HG03066 (cell line): ENCODE results near the gene VWA8.
"Not testable (repeated sequence)": the region's sequence is repeated elsewhere in the genome, so short reads cannot be mapped to it uniquely, and the experiment has no call there.

Experiments used
- ATAC-seq: cut with Tn5 transposase; IDR thresholded peaks from one replicate; pipeline ENCODE4 v1.9.1; 2021; ENCODE audit warnings: low read depth; ENCODE audit not compliant: unreplicated experiment

The VWA8 gene

GRCh38 chr13:41859565-41859964, 101.3 kb downstream of the VWA8 start:
- no peak for ATAC-seq

DNA sequence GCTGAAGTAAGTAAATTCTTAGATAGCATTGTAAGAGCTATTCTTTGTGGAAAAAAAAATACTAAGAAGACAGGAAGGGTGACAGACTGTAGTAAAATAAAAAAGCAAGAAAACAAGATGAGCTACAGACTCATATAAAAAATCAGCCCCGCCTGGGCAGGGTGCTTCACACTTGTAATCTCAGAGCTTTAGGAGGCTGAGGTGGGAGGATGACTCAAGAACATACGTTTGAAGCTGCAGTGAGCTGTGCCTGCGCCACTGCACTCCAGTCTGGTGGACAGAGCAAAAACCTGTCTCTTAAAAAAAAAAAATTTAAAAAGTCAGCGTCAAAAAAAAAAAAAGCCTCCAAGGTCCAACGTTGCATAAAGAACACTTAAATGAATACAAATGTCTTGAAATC, 102.1 kb downstream of the VWA8 start:
- no peak for ATAC-seq

DNA sequence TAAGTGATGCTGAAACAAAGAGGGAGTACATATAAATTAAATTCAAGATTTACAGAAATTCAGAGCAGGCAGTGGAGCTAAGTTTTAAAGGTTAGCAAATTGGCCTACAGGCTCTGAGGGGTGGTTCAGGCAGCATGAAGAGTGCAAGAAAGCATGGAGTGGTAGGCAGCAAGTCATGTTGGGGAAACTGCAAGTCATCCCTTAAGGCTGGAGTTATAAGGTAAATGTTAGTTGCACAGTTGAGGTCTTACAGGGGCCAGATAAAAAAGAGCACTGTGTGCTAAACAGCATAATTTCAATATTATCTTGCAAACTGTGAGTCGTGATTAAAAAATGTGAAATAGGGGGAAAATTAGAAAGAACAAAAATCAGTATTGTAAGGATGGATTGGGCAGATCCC, 106.2 kb downstream of the VWA8 start:
- no peak for ATAC-seq

DNA sequence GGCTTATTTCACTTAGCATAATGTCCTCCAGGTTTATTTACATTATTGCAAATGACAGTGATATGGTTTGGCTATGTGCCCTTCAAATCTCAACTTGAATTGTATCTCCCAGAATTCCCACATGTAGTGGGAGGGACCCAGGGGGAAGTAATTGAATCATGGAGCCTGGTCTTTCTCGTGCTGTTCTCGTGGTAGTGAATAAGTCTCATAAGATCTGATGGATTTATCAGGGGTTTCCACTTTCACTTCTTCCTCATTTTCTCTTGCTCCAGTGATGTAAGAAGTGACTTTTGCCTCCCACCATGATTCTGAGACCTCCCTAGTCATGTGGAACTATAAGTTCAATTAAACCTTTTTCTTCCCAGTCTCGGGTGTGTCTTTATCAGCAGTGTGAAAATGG, 109.6 kb downstream of the VWA8 start:
- no peak for ATAC-seq

GRCh38 chr13:41848435-41849255, 112.3 kb downstream of the VWA8 start:
- no peak for ATAC-seq

DNA sequence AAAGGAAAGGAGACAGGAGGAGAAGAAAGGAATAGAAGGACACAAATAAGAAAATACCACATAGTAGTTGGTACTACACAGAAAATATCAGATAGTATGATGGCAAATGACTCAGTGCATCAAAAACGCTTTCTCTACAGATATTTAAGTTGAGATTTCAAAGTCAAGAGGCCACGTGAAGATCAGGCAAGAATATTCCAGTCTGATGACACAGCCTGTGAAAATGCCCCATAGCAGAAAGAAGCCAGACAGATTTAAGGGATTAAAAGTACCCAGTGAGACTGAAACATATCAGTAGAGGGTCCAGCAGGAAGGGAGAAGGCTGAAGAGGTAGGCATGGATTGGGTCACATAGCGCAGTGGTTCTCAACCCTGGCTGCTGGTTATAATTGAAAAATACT, 113.7 kb downstream of the VWA8 start:
- ATAC-seq, result no peak

- no peak for ATAC-seq
Measured at GRCh38 chr13:41842036-41842620, 118.8 kb downstream of the VWA8 start.

DNA sequence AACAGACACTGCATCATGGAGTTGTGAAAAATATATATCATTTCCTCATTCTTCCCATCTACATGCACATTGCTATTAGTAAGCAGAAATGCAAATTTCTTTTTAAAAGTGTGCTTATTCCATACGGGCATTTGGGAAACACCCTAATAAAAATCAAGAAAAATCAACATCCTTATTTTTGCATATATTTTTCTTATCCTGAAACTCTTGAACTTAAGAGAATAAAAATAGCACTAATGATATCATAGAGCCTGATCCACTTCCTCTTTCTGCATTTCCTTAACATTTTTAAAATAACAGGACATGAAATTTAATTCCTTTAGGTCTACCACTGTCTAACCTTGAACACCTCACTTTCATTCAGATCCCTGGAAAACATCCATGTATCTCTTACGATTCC, 123.3 kb downstream of the VWA8 start:
- ATAC-seq, result no peak

GRCh38 chr13:41835871-41836270, 125.0 kb downstream of the VWA8 start:
- no peak for ATAC-seq

DNA sequence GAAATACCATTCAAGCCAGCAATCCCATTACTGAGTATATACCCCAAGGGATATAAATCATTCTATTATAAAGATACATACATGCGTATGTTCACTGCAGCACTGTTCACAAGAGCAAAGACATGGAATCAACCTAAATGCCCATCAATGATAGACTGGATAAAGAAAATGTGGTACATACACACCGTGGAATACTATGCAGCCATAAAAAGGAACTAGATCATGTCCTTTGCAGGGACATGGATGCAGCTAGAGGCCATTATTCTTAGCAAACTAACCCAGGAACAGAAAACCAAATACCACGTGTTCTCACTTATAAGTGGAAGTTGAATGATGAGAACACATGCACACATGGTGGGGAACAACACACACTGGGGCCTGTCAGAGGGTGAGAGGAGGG, 126.2 kb downstream of the VWA8 start:
- ATAC-seq, result not testable (repeated sequence)

- ATAC-seq, result no peak
Measured at GRCh38 chr13:41833831-41834230, 127.1 kb downstream of the VWA8 start.

DNA sequence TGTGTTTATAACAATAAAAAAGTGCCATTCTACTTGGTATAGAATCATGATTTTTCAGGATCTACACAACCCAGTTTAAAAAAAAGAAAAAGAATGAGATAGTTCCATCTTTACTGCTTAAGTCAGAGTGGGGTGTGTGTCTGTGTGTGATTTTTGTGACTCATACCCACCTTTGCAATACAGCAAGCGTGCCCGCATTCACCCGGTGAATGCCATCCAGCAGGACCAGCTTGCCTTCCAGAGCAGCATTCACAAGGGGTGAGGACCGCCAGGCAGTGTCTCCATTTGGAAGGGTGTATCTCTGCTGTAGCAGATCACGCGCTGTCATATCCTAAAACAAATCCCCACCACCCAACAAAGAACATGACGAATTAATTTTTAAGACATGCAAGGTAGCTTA, 127.7 kb downstream of the VWA8 start:
- no peak for ATAC-seq

GRCh38 chr13:41827507-41828213, 133.2 kb downstream of the VWA8 start:
- ATAC-seq, result no peak

DNA sequence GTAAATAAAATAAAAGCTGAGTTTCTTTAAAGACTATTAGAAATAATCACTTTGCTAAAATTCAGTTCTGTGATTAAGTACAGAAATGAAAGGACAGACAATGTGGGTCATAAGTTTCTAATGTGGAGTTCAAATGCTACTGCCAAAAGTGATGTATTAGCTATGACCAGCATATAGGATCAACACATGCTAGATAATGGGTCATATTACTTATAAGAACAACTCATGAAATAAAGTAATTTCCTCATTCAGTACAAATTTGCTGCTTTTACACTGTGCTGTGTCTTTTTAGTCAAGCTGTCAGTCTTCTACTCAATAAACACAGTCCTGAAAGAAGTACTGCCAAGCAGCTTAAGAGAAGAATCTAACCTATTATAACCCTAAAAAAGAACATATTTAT, 135.2 kb downstream of the VWA8 start:
- no peak for ATAC-seq

GRCh38 chr13:41823476-41823875, 137.4 kb downstream of the VWA8 start:
- ATAC-seq, result no peak

GRCh38 chr13:41822560-41822959, 138.3 kb downstream of the VWA8 start:
- ATAC-seq, result no peak

GRCh38 chr13:41821238-41821594, 139.7 kb downstream of the VWA8 start:
- ATAC-seq, result no peak

- no peak for ATAC-seq
Measured at GRCh38 chr13:41820581-41821237, 140.2 kb downstream of the VWA8 start.

- ATAC-seq, result no peak
Measured at GRCh38 chr13:41816057-41816456, 144.9 kb downstream of the VWA8 start.

- ATAC-seq, result no peak
Measured at GRCh38 chr13:41813426-41813825, 147.5 kb downstream of the VWA8 start.

DNA sequence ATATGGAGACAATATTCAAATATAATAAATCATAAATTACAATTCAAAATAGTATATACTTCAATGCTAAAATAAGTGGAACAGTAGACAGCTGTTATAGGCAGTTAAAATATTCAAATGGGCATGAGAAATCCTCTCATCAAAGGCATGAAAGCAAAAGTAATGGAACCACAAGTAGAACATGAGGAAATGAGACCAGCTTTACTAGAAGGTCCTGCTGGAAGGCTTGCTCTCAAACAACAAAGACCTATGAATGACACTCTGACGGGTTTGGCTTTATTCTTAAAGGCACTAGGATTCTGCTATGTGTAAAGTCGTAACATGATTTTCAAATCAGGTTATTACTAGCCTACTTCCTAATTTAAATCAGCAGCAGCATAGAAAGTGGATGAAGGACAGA, 148.1 kb downstream of the VWA8 start:
- ATAC-seq, result peak; percentile 67
